K562 (cell line): ENCODE results near the gene GALNT18. TPM values are rescaled to one million over a fixed set of nuclear protein-coding genes. Genes with fewer than 3 reads are reported as not detected.

Source experiments
- ATAC-seq: fragments of 200-7000 bp; cut with Tn5 transposase; 3 replicates; pipeline ENCODE4 v1.9.1; 2020; ENCODE audit warnings: moderate library complexity
- BruUV-seq: library from RNA; stranded (reverse); fragments of 400-500 nt; replicated peaks from 2 replicates; lab custom pipeline; 2021; lab: Mats Ljungman, UMichigan
- CTCF ChIA-PET: fragments of 300-600 bp; formaldehyde crosslinking; extraction: SDS; loops from one replicate; lab custom pipeline; 2021; ENCODE audit warnings: low intra/inter-chr PET ratio; lab: Yijun Ruan, JAX
- POLR2A ChIA-PET: fragments of 300-600, 350-650 bp; sonication (Branson Sonifier 250); formaldehyde crosslinking; extraction: SDS; loops from one replicate; lab custom pipeline; 2021; ENCODE audit warnings: antibody characterized with exemption, inconsistent platforms; lab: Yijun Ruan, JAX
- DNase-seq, 4 experiments: peaks; one replicate each; pipeline versions ENCODE4 v3.0.0 to v3.0.0-alpha.2; 2011 to 2018; ENCODE audit warnings: low spot score in 3 of 4, mixed read lengths in 3 of 4; ENCODE audit errors: extremely low read depth in 1 of 4
- FAIRE-seq: peaks from 2 replicates; lab custom pipeline; 2011; peaks lifted over from hg19 to GRCh38; lab: Jason Lieb, UNC
- H2AFZ ChIP-seq: 2 replicates; pipeline ENCODE4 v1.6.0; 2011; ENCODE audit warnings: low read depth, low read length, control low read depth, inconsistent platforms
- H3K27ac ChIP-seq: fragments of 200-600 bp; 3 replicates; pipeline ENCODE4 v1.8.0; 2011; ENCODE audit warnings: low read depth, mild to moderate bottlenecking, control low read depth, inconsistent platforms, low read length, moderate library complexity, mixed read lengths; ENCODE audit errors: extremely low read depth
- H3K27me3 ChIP-seq, 2 experiments: fragments of 300-600 bp in 1 of 2; 2 replicates in 1 of 2; 3 replicates in 1 of 2; pipeline versions ENCODE4 v1.6.0 to v1.8.0; 2011; ENCODE audit warnings: inconsistent platforms in 2 of 2, low read length in 2 of 2, mild to moderate bottlenecking in 1 of 2, mixed read lengths in 1 of 2, moderate library complexity in 1 of 2; ENCODE audit not compliant: control insufficient read depth in 2 of 2, insufficient read depth in 2 of 2
- H3K36me3 ChIP-seq: fragments of 300-600 bp; 3 replicates; pipeline ENCODE4 v1.8.0; 2011; ENCODE audit warnings: mild to moderate bottlenecking, low read length, inconsistent platforms; ENCODE audit not compliant: control insufficient read depth, insufficient read depth
- H3K4me1 ChIP-seq, 2 experiments: fragments of 200-600 bp in 1 of 2; replicated peaks in 1 of 2; 2 replicates in 1 of 2; 3 replicates in 1 of 2; pipeline versions ENCODE4 v1.5.1 to v1.8.0; 2011; ENCODE audit warnings: inconsistent platforms in 2 of 2, low read length in 2 of 2, mild to moderate bottlenecking in 1 of 2, mixed read lengths in 1 of 2, moderate library complexity in 1 of 2; ENCODE audit not compliant: control insufficient read depth in 2 of 2, insufficient read depth in 2 of 2
- H3K4me2 ChIP-seq: 2 replicates; pipeline ENCODE4 v1.6.1; 2011; ENCODE audit warnings: low read length, control low read depth, inconsistent platforms, mixed read lengths; ENCODE audit not compliant: insufficient read depth
- H3K4me3 ChIP-seq: fragments of 200-600 bp; sonication (generic), shearing (Covaris generic); 2 replicates; pipeline ENCODE4 v1.5.1; 2016; ENCODE audit warnings: control low read depth, inconsistent platforms
- H3K79me2 ChIP-seq: fragments of 200-600 bp; 3 replicates; pipeline ENCODE4 v1.8.0; 2011; ENCODE audit warnings: low read length, inconsistent platforms; ENCODE audit not compliant: control insufficient read depth, insufficient read depth
- H3K9ac ChIP-seq, 2 experiments: 2 replicates each; pipeline versions ENCODE4 v1.6.0 to v1.6.1; 2011; ENCODE audit warnings: low read depth in 2 of 2, low read length in 2 of 2, control low read depth in 1 of 2, inconsistent platforms in 1 of 2, mild to moderate bottlenecking in 1 of 2, mixed read lengths in 1 of 2; ENCODE audit not compliant: insufficient read depth in 1 of 2
- H3K9me1 ChIP-seq: one replicate; pipeline ENCODE4 v1.6.0; 2011; ENCODE audit warnings: inconsistent platforms, mild to moderate bottlenecking, low read length, moderate library complexity; ENCODE audit not compliant: control insufficient read depth, insufficient read depth
- H3K9me3 ChIP-seq: replicated peaks from 2 replicates; pipeline ENCODE4 v1.5.1; 2011; ENCODE audit warnings: low read depth, low read length, inconsistent platforms; ENCODE audit not compliant: control insufficient read depth, insufficient read depth
- H4K20me1 ChIP-seq: replicated peaks from 2 replicates; pipeline ENCODE4 v1.6.1; 2011; ENCODE audit warnings: low read length, inconsistent platforms, mixed read lengths; ENCODE audit not compliant: control insufficient read depth, insufficient read depth
- DACH1 ChIP-seq: fragments of 450-650 bp; IDR thresholded peaks from 2 replicates; pipeline ENCODE4 v1.6.1; 2018; ENCODE audit not compliant: partially characterized antibody
- GTF2E2 ChIP-seq: fragments of 200-800 bp; sonication (Bioruptor generic); IDR thresholded peaks from 2 replicates; pipeline ENCODE4 v1.6.1; 2016; ENCODE audit warnings: missing genetic modification characterization, missing compliant biosample characterization
- SAFB ChIP-seq: fragments of 200-400 bp; formaldehyde crosslinking; IDR thresholded peaks from 2 replicates; pipeline ENCODE4 v1.6.1; 2017; ENCODE audit warnings: low read depth, low read length, borderline replicate concordance
- TAF9B ChIP-seq: fragments of 450-650 bp; IDR thresholded peaks from 2 replicates; pipeline ENCODE4 v1.6.1; 2018; ENCODE audit warnings: mild to moderate bottlenecking; ENCODE audit not compliant: partially characterized antibody
- ZBTB43 ChIP-seq: sonication (generic); formaldehyde crosslinking; IDR thresholded peaks from 2 replicates; pipeline ENCODE4 v1.8.0; 2023; ENCODE audit warnings: mild to moderate bottlenecking, missing genetic modification reagents
- WGBS: fragments of 100-300 bp; shearing (Covaris generic); methylation state at CpG from one replicate; pipeline ENCODE4 v1.1.6; 2016; ENCODE audit warnings: low coverage, mixed read lengths; ENCODE audit not compliant: insufficient coverage; ENCODE audit errors: missing lambda C conversion rate; 5-methylcytosine and 5-hydroxymethylcytosine counted together
- in situ Hi-C: fragments of 300-500 bp; cut with MboI; formaldehyde crosslinking; loops from 4 replicates; pipeline ENCODE4 v1.15.0; 2018; ENCODE audit warnings: inconsistent platforms, mixed read lengths
- intact Hi-C: fragments of 100-400 bp; cut with micrococcal nuclease; formaldehyde crosslinking; loops from 2 replicates; pipeline ENCODE4 v1.14.2; 2022
- polyA plus RNA-seq, 8 experiments: library from polyadenylated mRNA; depleted of rRNA in 4 of 8; stranded (reverse) in 5 of 8; unstranded in 3 of 8; fragments of >200 nt; fragmentation: Nextera tagmentation in 2 of 8; fragmentation: Illumina TruSeq in 1 of 8; extraction: Ambion mirVana in 2 of 8; extraction: Trizol in 1 of 8; gene quantifications; 2 replicates each; pipeline versions ENCODE4 v1.2.1 to v1.2.3, GENCODE V29; 2011 to 2014; ENCODE audit warnings: inconsistent platforms in 1 of 8, missing spikeins in 1 of 8
- total RNA-seq, 7 experiments: library from RNA; depleted of rRNA in 6 of 7; stranded (reverse); fragments of >200 nt in 6 of 7; fragmentation: Illumina TruSeq in 2 of 7; extraction: Trizol in 2 of 7; gene quantifications; 2 replicates each; pipeline versions ENCODE4 v1.2.1 to v1.2.3, GENCODE V29; 2011 to 2021; ENCODE audit warnings: low replicate concordance in 1 of 7

Gene GALNT18
- total and polyA plus RNA-seq, 9 of the 15 experiments (the other 6 are each of a cell fraction or from before 2014, with no cell fraction given), result not detected

- H3K27ac ChIP-seq, result no peak overlapping the region
- H3K9me1 ChIP-seq, result no peaks in the 10 kb centered on the region
- intact Hi-C loops (no loop called here), in situ Hi-C loops (no loop called here)
- no peaks in the 10 kb centered on the region for H3K4me1 ChIP-seq
- H3K4me3 ChIP-seq, result no peak overlapping the region
- H3K79me2 ChIP-seq, result no peaks in the 10 kb centered on the region
- H3K9ac ChIP-seq, result no peak overlapping the region
- peaks cover 3 to 12% of the 10 kb centered on the region in 2 experiments; a peak in 3 of 5 replicates for H3K27me3 ChIP-seq
- TF ChIP-seq DACH1 (no peak), SAFB (no peak), GTF2E2 (tag) (no peak), ZBTB43 (CRISPR knock-in tag) (no peak), TAF9B (no peak)
- no peak for ATAC-seq
- no peak overlapping the region for H3K4me2 ChIP-seq
- 0% methylated on average over 1 of the region's 1 CpG for WGBS
- POLR2A ChIA-PET, result interaction anchor here (0.6 kb wide), 1 partner anchor 71 kb away, joined by 3 read pairs; no protein-coding TSS in a partner anchor
- no peak overlapping the region for H2AFZ ChIP-seq
- BruUV-seq, result no TSS peak
- no peaks in the 10 kb centered on the region for H3K36me3 ChIP-seq
- H3K9me3 ChIP-seq, result no peaks in the 10 kb centered on the region
- H4K20me1 ChIP-seq, result no peaks in the 10 kb centered on the region
- CTCF ChIA-PET, result no interaction called here
- no peak for DNase-seq
- FAIRE-seq, result no peak
Measured at GRCh38 chr11:11588891-11589290, 32.9 kb downstream of the GALNT18 start.
